Panc1 (cell line): ENCODE data around the gene AKAP12.

ENCODE experiments used
- POLR2AphosphoS5 ChIP-seq: IDR thresholded peaks from 2 replicates; pipeline ENCODE4 v1.6.1; 2012; ENCODE audit warnings: mild to moderate bottlenecking, low read depth, low read length, moderate library complexity
- SIN3A ChIP-seq: IDR thresholded peaks from 2 replicates; pipeline ENCODE4 v1.6.1; 2012; ENCODE audit warnings: low read depth, mild to moderate bottlenecking, low read length, moderate library complexity, borderline replicate concordance; ENCODE audit not compliant: insufficient read depth
- TCF7L2 ChIP-seq: IDR thresholded peaks from 2 replicates; pipeline ENCODE4 v1.6.1; 2011; ENCODE audit warnings: mild to moderate bottlenecking, low read depth, low read length, inconsistent platforms
- TF ChIP-seq, protein P1 (sequence below): fragments of 450-650 bp; IDR thresholded peaks from 2 replicates; pipeline ENCODE4 v1.5.1; 2017; ENCODE audit warnings: mild to moderate bottlenecking
- TF ChIP-seq, protein P2 (sequence below), 2 experiments: IDR thresholded peaks; 2 replicates each; pipeline ENCODE4 v1.6.1; 2011 to 2012; ENCODE audit warnings: low read depth in 2 of 2, control low read depth in 1 of 2, low read length in 1 of 2, mild to moderate bottlenecking in 1 of 2, moderate library complexity in 1 of 2; ENCODE audit not compliant: insufficient read depth in 1 of 2

DNA sequence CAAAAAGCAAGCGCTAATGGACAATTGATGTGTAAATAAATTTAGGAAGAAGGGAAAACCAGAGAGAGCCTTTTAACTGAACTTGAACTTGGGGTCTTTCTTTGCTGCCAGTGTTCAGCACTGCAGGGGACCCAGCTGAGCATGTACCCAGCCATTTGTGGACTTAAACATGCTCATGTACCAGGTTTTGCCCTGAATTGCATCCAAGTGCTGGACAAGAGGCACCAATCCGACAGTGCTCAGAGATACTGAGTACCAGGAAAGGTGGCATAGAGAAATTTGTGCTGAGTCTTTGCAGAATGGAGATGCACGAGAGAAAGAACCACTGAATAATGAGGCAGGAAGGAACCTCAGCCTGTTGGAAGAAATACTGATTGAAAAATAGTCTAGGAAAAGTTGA is 16.0 kb downstream of the AKAP12 start:
- TF ChIP-seq, protein P1, sequence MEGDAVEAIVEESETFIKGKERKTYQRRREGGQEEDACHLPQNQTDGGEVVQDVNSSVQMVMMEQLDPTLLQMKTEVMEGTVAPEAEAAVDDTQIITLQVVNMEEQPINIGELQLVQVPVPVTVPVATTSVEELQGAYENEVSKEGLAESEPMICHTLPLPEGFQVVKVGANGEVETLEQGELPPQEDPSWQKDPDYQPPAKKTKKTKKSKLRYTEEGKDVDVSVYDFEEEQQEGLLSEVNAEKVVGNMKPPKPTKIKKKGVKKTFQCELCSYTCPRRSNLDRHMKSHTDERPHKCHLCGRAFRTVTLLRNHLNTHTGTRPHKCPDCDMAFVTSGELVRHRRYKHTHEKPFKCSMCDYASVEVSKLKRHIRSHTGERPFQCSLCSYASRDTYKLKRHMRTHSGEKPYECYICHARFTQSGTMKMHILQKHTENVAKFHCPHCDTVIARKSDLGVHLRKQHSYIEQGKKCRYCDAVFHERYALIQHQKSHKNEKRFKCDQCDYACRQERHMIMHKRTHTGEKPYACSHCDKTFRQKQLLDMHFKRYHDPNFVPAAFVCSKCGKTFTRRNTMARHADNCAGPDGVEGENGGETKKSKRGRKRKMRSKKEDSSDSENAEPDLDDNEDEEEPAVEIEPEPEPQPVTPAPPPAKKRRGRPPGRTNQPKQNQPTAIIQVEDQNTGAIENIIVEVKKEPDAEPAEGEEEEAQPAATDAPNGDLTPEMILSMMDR = no peak
- no peak for TF ChIP-seq POLR2AphosphoS5
- TF ChIP-seq, protein P2, sequence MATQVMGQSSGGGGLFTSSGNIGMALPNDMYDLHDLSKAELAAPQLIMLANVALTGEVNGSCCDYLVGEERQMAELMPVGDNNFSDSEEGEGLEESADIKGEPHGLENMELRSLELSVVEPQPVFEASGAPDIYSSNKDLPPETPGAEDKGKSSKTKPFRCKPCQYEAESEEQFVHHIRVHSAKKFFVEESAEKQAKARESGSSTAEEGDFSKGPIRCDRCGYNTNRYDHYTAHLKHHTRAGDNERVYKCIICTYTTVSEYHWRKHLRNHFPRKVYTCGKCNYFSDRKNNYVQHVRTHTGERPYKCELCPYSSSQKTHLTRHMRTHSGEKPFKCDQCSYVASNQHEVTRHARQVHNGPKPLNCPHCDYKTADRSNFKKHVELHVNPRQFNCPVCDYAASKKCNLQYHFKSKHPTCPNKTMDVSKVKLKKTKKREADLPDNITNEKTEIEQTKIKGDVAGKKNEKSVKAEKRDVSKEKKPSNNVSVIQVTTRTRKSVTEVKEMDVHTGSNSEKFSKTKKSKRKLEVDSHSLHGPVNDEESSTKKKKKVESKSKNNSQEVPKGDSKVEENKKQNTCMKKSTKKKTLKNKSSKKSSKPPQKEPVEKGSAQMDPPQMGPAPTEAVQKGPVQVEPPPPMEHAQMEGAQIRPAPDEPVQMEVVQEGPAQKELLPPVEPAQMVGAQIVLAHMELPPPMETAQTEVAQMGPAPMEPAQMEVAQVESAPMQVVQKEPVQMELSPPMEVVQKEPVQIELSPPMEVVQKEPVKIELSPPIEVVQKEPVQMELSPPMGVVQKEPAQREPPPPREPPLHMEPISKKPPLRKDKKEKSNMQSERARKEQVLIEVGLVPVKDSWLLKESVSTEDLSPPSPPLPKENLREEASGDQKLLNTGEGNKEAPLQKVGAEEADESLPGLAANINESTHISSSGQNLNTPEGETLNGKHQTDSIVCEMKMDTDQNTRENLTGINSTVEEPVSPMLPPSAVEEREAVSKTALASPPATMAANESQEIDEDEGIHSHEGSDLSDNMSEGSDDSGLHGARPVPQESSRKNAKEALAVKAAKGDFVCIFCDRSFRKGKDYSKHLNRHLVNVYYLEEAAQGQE (IDR thresholded peaks at IDR 0.05; ENCODE audit: insufficient read depth in 1 of 2, low read depth in 2 of 2, low read length in 1 of 2) = no peak
- no peak for TF ChIP-seq SIN3A
- TF ChIP-seq TCF7L2 = no peak
